Memory B cell (primary cell): ENCODE measurements around the gene NUFIP1.
"Not testable (repeated sequence)": the region's sequence is repeated elsewhere in the genome, so short reads cannot be mapped to it uniquely, and the experiment has no call there.

Experiments
- ATAC-seq: fragments of 150-1000 bp; cut with Tn5 transposase; 2 replicates; pipeline ENCODE4 v1.10.0; 2021; ENCODE audit warnings: low read depth, mild to moderate bottlenecking, moderate library complexity
- DNase-seq, 2 donors: peaks; one replicate each; pipeline ENCODE4 v3.0.0; 2022; ENCODE audit warnings: low spot score in 2 of 2
- H3K27ac Mint-ChIP-seq: one replicate; pipeline ENCODE4 v1.8.0; 2022; ENCODE audit warnings: mild to moderate bottlenecking, moderate library complexity, mixed read lengths
- H3K27me3 Mint-ChIP-seq: one replicate; pipeline ENCODE4 v1.8.0; 2022; ENCODE audit warnings: mixed read lengths
- H3K36me3 Mint-ChIP-seq: one replicate; pipeline ENCODE4 v1.8.0; 2022; ENCODE audit warnings: mild to moderate bottlenecking, mixed read lengths
- H3K4me1 Mint-ChIP-seq: one replicate; pipeline ENCODE4 v1.8.0; 2022; ENCODE audit warnings: mixed read lengths
- H3K4me3 Mint-ChIP-seq: one replicate; pipeline ENCODE4 v1.8.0; 2022; ENCODE audit warnings: mild to moderate bottlenecking, moderate library complexity, mixed read lengths
- H3K9me3 Mint-ChIP-seq: one replicate; pipeline ENCODE4 v1.8.0; 2022; ENCODE audit warnings: mixed read lengths

NUFIP1 gene

DNA sequence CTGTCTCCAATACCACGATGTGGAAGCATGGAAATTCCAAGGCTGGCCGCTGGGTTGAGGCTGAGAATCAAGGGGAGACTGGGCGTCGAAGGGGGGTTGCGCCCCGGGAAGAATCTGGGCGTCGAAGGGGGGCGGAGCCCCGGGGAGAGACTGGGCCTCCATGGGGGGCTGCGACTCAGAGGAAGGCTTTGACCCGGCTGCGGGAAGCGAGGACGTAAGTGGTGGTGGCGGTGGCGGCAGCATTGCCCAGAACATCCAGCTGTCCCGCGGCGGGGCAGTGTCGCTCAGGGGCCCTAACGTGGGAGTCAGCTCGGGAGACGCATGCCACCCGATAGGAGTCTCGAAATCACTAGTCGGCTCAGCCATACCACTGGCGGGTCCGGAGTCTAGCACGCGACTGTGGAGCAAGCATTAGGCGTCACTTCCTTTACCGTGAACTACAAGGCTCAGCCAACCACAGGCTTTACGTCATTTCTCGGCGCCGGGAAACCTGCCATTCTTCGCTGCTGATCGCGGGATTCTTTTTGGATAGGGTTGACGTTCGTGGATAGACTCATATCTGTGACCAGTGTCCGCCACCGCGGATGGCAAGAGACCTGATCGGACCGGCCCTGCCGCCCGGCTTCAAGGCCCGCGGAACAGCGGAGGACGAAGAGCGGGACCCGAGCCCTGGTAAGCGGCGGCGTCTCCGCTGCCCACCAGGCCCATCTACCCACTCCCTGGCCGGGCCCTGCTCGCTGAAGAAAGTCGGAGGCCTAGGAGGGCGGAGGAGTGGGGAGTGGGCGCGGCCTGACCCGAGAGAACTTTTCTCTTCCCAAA is at the start of gene NUFIP1, which contains the start of gene GPALPP1:
NUFIP1 (minus strand) TSS at position 401 of the 819 bp plus-strand sequence; CDS start at position 366, 35 bp downstream.
GPALPP1 (plus strand) TSS at position 468 of the 819 bp plus-strand sequence; CDS start at position 585, 117 bp downstream.
- Mint-ChIP-seq H3K36me3 (peaks cover 8% of the 10 kb centered on the region), H3K4me1 (peaks cover 27% of the 10 kb centered on the region), H3K4me3 (peak within 1 kb of the TSS; percentile 98), H3K27me3 (no peaks in the 10 kb centered on the region), H3K9me3 (no peaks in the 10 kb centered on the region), H3K27ac (peak within 1 kb of the TSS; percentile 98)
- ATAC-seq (peak; percentile 96), DNase-seq (peak; percentile 82 to 84)

- H3K4me3 Mint-ChIP-seq: no peak overlapping the region
- H3K9me3 Mint-ChIP-seq: no peaks in the 10 kb centered on the region
- ATAC-seq: no peak
- no peak overlapping the region for H3K27ac Mint-ChIP-seq
- no peak for DNase-seq
- H3K36me3 Mint-ChIP-seq: peaks cover 14% of the 10 kb centered on the region
- H3K27me3 Mint-ChIP-seq: no peaks in the 10 kb centered on the region
- peaks cover 2% of the 10 kb centered on the region for H3K4me1 Mint-ChIP-seq
Observed at GRCh38 chr13:45036206-45036605, 46.9 kb upstream of the NUFIP1 start.

GRCh38 chr13:45034342-45034741 is 45.1 kb upstream of the NUFIP1 start:
- no peak overlapping the region for H3K4me3 Mint-ChIP-seq
- no peaks in the 10 kb centered on the region for H3K27me3 Mint-ChIP-seq
- peak overlapping the region; percentile 22 for H3K27ac Mint-ChIP-seq
- DNase-seq (no peak), ATAC-seq (no peak)
- no peaks in the 10 kb centered on the region for H3K9me3 Mint-ChIP-seq
- H3K36me3 Mint-ChIP-seq: peaks cover 15% of the 10 kb centered on the region
- peaks cover 2% of the 10 kb centered on the region for H3K4me1 Mint-ChIP-seq

GRCh38 chr13:45024847-45025246 is 35.6 kb upstream of the NUFIP1 start:
- no peak overlapping the region for H3K4me3 Mint-ChIP-seq
- no peak for DNase-seq
- no peaks in the 10 kb centered on the region for H3K9me3 Mint-ChIP-seq
- no peaks in the 10 kb centered on the region for H3K4me1 Mint-ChIP-seq
- no peaks in the 10 kb centered on the region for H3K27me3 Mint-ChIP-seq
- H3K36me3 Mint-ChIP-seq: peaks cover 31% of the 10 kb centered on the region
- H3K27ac Mint-ChIP-seq: no peak overlapping the region
- no peak for ATAC-seq

GRCh38 chr13:45021250-45021649 is 32.0 kb upstream of the NUFIP1 start:
- DNase-seq: no peak
- H3K36me3 Mint-ChIP-seq: peaks cover 28% of the 10 kb centered on the region
- no peaks in the 10 kb centered on the region for H3K9me3 Mint-ChIP-seq
- no peak overlapping the region for H3K27ac Mint-ChIP-seq
- no peak overlapping the region for H3K4me3 Mint-ChIP-seq
- no peak for ATAC-seq
- no peaks in the 10 kb centered on the region for H3K27me3 Mint-ChIP-seq
- no peaks in the 10 kb centered on the region for H3K4me1 Mint-ChIP-seq

DNA sequence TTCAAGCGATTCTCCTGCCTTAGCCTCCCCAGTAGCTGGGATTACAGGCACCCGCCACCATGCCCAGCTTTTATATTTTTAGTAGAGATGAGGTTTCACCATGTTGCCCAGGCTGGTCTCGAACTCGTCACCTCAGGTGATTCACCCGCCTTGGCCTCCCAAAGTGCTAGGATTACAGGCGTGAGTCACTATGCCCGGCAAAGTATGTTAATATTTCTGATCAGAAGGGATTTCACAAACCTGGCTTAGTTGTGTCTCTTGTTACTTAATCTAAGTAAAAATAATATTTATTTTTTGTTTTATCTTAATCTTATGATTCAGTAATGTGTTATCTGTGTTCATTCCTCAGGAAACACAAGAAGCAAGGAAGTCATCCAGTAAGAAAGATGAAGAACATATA is 30.7 kb upstream of the NUFIP1 start:
- not testable (repeated sequence) for H3K27ac Mint-ChIP-seq, H3K4me1 Mint-ChIP-seq, ATAC-seq, H3K27me3 Mint-ChIP-seq, H3K9me3 Mint-ChIP-seq, DNase-seq, H3K4me3 Mint-ChIP-seq
- H3K36me3 Mint-ChIP-seq: peaks cover 31% of the 10 kb centered on the region

DNA sequence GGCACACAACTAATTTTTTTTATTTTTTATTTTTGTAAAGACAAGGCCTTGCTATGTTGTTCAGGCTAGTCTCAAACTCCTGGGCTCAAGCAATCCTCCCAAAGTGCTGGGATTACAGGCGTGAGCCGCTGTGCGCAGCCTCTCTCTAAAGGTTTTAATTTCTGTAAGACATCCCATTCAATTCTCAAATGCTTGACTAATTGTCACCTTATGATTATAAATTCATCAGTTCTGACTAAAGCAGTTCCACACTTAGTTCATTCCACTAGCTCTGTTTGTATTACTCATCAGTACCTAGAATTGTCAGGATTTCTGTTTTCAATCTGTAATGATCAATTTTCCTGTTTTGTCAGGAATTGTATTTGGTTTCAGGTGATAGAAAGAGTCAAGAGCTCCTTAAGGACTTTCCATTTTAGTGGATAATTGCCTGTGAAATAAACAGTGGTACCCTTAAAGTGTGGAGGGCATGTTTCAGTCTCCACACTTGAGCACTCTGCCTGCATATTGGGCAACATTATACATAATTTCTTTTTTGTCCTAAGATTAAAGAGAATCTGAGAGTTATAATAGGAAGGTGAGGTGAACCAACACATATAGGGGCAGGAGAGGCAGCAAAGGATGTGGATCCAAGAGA is 27.6 kb upstream of the NUFIP1 start:
- Mint-ChIP-seq H3K4me3 (no peak overlapping the region), H3K27ac (no peak overlapping the region), H3K36me3 (peaks cover 26% of the 10 kb centered on the region)

GRCh38 chr13:45015300-45015699 is 26.0 kb upstream of the NUFIP1 start:
- Mint-ChIP-seq H3K27me3 (no peaks in the 10 kb centered on the region), H3K4me1 (peaks cover 3% of the 10 kb centered on the region), H3K36me3 (peaks cover 24% of the 10 kb centered on the region), H3K9me3 (no peaks in the 10 kb centered on the region), H3K4me3 (no peak overlapping the region), H3K27ac (no peak overlapping the region)
- ATAC-seq (no peak), DNase-seq (no peak)

More for the DNA sequence above, 27.6 kb upstream of the NUFIP1 start:
- Mint-ChIP-seq H3K4me1 (peaks cover 3% of the 10 kb centered on the region), H3K27me3 (no peaks in the 10 kb centered on the region), H3K9me3 (no peaks in the 10 kb centered on the region)
- ATAC-seq (no peak), DNase-seq (no peak)

- H3K4me1 Mint-ChIP-seq: peaks cover 3% of the 10 kb centered on the region
- H3K4me3 Mint-ChIP-seq: no peak overlapping the region
- H3K27me3 Mint-ChIP-seq: no peaks in the 10 kb centered on the region
- H3K9me3 Mint-ChIP-seq: no peaks in the 10 kb centered on the region
- peaks cover 23% of the 10 kb centered on the region for H3K36me3 Mint-ChIP-seq
- ATAC-seq: no peak
- no peak overlapping the region for H3K27ac Mint-ChIP-seq
- DNase-seq: no peak
Observed at GRCh38 chr13:45011198-45011597, 21.9 kb upstream of the NUFIP1 start.

- DNase-seq (no peak), ATAC-seq (no peak)
- Mint-ChIP-seq H3K36me3 (peaks cover 13% of the 10 kb centered on the region), H3K9me3 (no peaks in the 10 kb centered on the region), H3K4me1 (no peaks in the 10 kb centered on the region), H3K27ac (no peak overlapping the region), H3K27me3 (no peaks in the 10 kb centered on the region), H3K4me3 (no peak overlapping the region)
Observed at GRCh38 chr13:45007823-45008222, 18.6 kb upstream of the NUFIP1 start.

- ATAC-seq (no peak), DNase-seq (no peak)
- H3K9me3 Mint-ChIP-seq: no peaks in the 10 kb centered on the region
- no peak overlapping the region for H3K27ac Mint-ChIP-seq
- peaks cover 16% of the 10 kb centered on the region for H3K36me3 Mint-ChIP-seq
- H3K4me3 Mint-ChIP-seq: no peak overlapping the region
- H3K4me1 Mint-ChIP-seq: no peaks in the 10 kb centered on the region
- H3K27me3 Mint-ChIP-seq: no peaks in the 10 kb centered on the region
Observed at GRCh38 chr13:45007225-45007624, 18.0 kb upstream of the NUFIP1 start.

DNA sequence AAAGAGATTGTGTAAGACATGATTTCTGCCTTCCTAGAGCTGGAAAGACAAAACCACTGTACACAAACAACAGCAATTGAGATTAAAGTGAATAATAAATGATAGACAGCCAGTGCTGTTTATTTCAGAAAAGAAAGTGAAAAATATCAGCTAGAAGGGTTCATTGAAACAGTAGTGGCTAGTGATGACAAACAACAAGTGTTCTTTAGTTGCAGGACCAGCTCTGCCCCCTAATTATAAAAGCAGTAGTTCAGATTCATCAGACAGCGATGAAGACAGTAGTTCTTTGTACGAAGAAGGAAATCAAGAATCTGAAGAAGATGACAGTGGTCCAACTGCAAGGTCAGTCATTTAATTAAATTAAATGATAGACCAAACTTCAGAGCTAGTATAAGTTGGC is 14.8 kb upstream of the NUFIP1 start:
- Mint-ChIP-seq H3K9me3 (no peaks in the 10 kb centered on the region), H3K27ac (no peak overlapping the region), H3K36me3 (peaks cover 17% of the 10 kb centered on the region), H3K27me3 (no peaks in the 10 kb centered on the region), H3K4me1 (no peaks in the 10 kb centered on the region), H3K4me3 (no peak overlapping the region)
- no peak for DNase-seq
- no peak for ATAC-seq

GRCh38 chr13:45003417-45003816 is 14.1 kb upstream of the NUFIP1 start:
- Mint-ChIP-seq H3K27me3 (no peaks in the 10 kb centered on the region), H3K9me3 (no peaks in the 10 kb centered on the region), H3K4me1 (peaks cover under 1% of the 10 kb centered on the region), H3K4me3 (no peak overlapping the region), H3K27ac (no peak overlapping the region), H3K36me3 (peaks cover 16% of the 10 kb centered on the region)
- DNase-seq: no peak
- no peak for ATAC-seq

GRCh38 chr13:44989941-44990340 is 670 bp upstream of the NUFIP1 start:
- peak; percentile 8 for ATAC-seq
- H3K36me3 Mint-ChIP-seq: peaks cover 8% of the 10 kb centered on the region
- peak overlapping the region; percentile 98 for H3K4me3 Mint-ChIP-seq
- H3K27ac Mint-ChIP-seq: peak overlapping the region; percentile 98
- no peak for DNase-seq
- H3K9me3 Mint-ChIP-seq: no peaks in the 10 kb centered on the region
- peaks cover 29% of the 10 kb centered on the region for H3K4me1 Mint-ChIP-seq
- H3K27me3 Mint-ChIP-seq: no peaks in the 10 kb centered on the region
